ENCODE data around the gene ITPRID2.

Gene ITPRID2

GRCh38 chr2:181891258-181891965 is at the start of gene ITPRID2:
ITPRID2 (plus strand) TSS chr2:181891730; CDS start chr2:181892067, 337 bp downstream.
- DNase-seq = peak in 53 of 56 donors; percentile 21 to 92 (median 77)

- peak in 1 of 56 donors; percentile 17 for DNase-seq
These were observed 46.8 kb upstream of the ITPRID2 start for GRCh38 chr2:181844551-181845290.

DNA sequence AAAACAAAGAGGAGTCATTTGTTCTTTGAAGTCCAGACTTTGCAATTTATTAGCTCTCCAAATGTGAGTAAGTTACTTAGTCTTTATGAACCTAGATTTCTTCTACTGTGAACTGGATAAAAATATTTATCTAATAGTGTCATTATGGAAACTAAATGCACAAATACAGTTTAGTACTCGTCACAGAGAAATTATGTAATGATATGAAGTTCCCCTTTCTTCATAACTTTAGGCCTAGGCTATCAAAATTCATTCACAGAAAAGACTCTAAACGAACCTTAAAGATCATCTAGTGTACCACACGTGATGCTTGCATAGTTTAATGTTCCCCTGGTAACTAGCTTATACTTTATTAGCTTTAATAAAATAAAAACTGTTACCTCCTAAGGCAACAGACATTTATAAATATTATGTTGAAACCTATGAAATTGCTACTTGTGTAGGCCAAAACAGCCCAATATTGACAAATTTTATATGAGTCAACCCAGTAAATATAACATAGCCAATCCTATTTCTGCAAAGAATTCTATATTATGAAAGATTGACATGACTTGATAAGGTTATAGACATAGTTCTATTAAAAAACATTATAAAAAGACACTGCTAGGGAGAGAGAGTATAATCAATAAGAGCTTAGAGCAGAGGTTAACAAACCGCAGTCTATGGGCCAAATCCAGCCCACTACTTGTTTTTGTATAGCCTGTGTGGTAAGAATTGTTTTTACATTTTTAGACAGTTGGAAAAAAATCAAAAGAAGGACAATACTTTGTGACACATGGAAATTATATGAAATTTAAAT is 44.9 kb upstream of the ITPRID2 start:
- no peak for DNase-seq

- no peak for DNase-seq
These were observed 44.4 kb upstream of the ITPRID2 start for GRCh38 chr2:181847198-181847556.

GRCh38 chr2:181847702-181848101 is 43.8 kb upstream of the ITPRID2 start:
- no peak for DNase-seq

DNA sequence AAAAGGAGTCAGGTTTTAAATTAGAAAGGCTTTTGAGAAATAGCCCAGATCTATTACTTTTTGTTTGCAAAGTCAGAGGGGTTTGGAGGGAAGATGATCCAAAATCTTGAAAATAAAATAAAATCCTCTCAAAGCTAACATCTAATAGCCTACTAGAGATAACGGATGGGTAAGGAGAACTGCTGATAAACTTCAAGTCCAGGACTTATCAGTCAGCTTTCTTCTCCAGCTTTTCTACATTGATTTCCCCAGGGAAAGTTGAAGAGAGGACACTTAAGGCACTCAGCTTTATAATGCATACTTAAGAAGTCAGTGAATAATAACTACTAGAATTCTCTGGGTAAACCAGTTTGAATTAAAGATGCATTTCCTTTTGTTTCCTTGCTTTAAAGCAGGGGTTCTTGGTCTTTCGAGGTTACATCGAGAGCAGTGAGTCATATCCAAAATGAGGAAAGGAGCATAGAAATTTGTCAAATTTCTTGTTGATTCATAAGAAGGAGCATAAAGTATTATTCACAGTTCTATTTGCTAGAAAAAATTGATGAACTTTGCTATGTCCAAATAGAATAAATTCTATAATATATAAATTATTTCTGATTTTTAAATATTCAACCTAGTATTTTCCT is 43.2 kb upstream of the ITPRID2 start:
- DNase-seq = no peak

DNA sequence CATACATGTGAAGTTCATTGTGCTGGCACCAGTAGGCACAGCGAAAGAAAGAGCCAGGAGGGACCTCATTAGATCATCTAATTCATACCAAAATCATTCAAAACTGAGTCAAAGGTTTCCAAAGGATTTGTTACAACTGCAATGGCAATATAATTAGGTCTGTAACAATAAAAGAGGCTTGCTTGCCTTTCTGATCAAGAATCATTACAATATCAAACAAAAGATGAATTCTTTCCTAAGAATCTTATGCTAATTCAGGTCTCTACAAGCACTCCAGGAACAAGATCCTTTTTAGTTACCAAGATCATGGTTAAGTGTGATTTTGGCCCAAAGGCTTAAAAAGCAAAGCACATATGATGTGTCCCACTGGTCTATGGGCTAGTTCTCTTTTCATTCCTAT is 41.9 kb upstream of the ITPRID2 start:
- no peak for DNase-seq

GRCh38 chr2:181850936-181851560 is 40.5 kb upstream of the ITPRID2 start:
- DNase-seq = no peak

- DNase-seq = no peak
These were observed 39.8 kb upstream of the ITPRID2 start for GRCh38 chr2:181851726-181852125.

- DNase-seq = no peak
These were observed 37.8 kb upstream of the ITPRID2 start for GRCh38 chr2:181853696-181854095.

DNA sequence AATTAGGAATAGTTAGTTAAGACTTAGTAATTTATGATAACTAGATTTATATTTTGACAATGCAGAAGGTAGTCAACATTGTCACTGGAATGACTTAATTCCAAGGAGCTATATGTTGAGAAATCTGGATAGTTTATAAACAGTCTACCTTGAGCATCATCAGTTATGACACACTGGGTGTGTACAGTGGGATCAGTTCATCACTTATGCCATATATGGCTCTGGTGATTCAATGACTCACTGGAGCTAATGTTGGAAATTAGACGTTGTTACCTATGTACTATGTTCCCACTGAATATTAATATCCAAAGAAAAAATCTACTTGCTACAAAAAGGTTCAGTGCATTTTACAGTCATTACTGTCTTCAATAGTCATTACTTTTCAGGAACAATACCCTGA is 34.0 kb upstream of the ITPRID2 start:
- DNase-seq = no peak

- no peak for DNase-seq
These were observed 32.9 kb upstream of the ITPRID2 start for GRCh38 chr2:181858600-181858999.

DNA sequence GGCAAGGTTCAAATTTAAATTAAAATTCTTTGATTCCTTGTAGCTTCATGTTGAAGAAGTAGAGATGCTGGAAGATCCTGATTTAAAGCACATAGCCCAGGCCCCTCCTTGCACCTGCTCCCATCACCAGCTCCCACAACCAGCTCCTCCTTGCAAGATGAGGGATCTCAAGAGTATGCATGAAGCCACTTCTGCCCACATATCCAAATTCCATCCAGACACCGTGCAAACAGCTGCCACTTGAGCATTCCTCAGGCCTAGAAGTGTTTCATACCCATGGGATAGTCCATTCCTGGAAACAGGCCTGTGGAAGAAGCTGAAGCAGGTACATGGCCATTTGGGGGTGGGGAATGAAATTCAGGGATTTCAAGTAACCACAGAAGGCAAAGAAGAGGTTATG is 32.4 kb upstream of the ITPRID2 start:
- no peak for DNase-seq

- no peak for DNase-seq
These were observed 31.7 kb upstream of the ITPRID2 start for GRCh38 chr2:181859803-181860202.

DNA sequence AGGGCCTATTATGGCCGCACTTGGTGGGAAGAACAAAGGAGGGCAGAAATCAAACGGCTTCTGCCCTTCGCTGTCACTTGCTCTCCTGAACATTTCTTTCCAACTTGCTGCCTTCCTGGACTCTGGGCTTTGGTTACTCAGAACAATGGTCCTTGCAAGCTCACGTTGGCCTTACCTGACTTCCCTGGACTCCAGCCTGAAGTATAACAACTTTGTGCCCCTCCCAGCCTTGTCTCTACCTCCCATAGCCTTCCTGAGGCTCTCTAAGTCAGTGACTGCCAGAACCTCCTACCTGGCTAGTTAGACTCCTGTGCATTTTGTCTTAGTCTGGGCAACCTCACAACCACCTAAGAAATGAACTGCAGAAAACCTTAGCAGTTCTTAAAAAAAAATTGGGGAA is 30.2 kb upstream of the ITPRID2 start:
- no peak for DNase-seq

DNA sequence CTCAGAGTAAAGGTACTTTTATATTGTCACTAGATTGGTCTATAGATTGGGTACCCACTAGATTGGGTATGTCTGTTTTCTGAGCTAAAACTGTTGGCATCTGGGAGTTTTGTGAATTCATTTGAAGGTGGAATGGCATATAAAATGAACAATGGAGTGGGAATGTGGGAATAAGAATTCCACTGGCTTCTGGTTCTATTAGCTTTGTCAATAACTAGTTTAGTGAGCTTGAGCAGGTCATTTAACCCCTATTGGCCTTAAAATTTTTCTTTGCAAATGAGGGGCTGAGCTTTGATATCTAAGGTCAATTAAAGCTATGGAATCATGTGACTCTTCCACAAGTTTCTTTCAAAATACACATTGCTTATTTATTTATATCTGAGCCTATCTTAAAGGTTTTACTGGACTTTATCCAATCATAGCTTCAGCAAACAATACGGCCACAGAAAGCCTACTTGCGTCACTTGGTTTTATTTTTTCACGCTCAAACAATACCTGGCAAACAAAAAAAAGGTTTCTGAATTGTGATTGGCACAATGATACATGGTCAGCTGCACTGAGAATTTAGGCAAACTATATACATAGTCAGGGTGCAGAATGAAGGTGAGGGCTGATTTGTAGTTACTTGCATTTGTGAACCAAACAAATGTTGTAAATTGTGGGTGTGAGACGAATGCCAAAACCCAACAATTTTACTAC is 28.8 kb upstream of the ITPRID2 start:
- DNase-seq = no peak

- no peak for DNase-seq
These were observed 19.4 kb upstream of the ITPRID2 start for GRCh38 chr2:181872178-181872577.

DNA sequence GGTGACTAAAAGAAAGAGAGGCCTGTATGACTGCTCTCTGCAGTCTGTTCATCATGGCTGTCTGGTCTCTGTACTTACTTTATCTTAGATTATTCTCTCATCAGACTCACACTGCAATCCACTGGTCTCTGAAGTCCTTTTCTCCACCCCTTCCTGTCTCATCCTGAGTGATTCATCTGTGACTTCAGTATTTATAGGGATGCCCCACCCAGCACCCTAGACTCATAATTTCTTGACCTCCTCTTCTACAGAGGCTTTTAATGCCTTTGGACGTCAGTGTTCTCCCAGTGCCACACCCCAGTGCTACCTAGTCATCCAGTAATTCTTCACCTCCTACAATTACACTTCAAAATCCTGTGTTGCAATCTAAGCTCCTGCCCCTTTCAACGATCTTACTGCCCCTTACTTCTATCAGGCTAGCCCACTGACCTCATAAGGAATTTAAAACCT is 14.9 kb upstream of the ITPRID2 start:
- DNase-seq = no peak

GRCh38 chr2:181877181-181877664 is 14.3 kb upstream of the ITPRID2 start:
- no peak for DNase-seq

GRCh38 chr2:181878448-181878847 is 13.1 kb upstream of the ITPRID2 start:
- no peak for DNase-seq
